T-cell (primary cell): ENCODE results near the gene RAB43. TPM values are rescaled to one million over a fixed set of nuclear protein-coding genes. Genes with fewer than 3 reads are reported as not detected.

Experiments used
- total RNA-seq, 35 experiments: library from RNA in 6 of 35; stranded (reverse) in 6 of 35; fragments of 120-200 nt in 1 of 35; gene quantifications; one replicate each; pipeline versions ENCODE4 v1.2.1 to v1.2.4 and lab custom pipeline; 2013 to 2026

Gene RAB43
- total RNA-seq, 5 donors from 2014 or later (not counting 1 experiment from before 2014, with no cell fraction given) = 53.8 to 96.9 (median 77.6) TPM

Other genes starting within 250 kb of the RAB43 start
- gene ACAD9, start 242.2 kb downstream of the RAB43 start, total RNA-seq = 10 to 100 TPM; 45.1 to 91.5 (median 54.3) TPM
- gene CFAP92, start 127.7 kb downstream of the RAB43 start, total RNA-seq = under 1 TPM; 0.13 to 0.49 (median 0.26) TPM
- under 1 TPM; 0.20 to 0.43 (median 0.30) TPM for gene EFCC1, start 120.5 kb downstream of the RAB43 start, total RNA-seq
- gene GP9, start 61.0 kb downstream of the RAB43 start, total RNA-seq = not detected
- gene ISY1, start 39.3 kb upstream of the RAB43 start, total RNA-seq = 10 to 100 TPM; 34.8 to 42.0 (median 35.9) TPM
- gene CNBP, start 62.1 kb upstream of the RAB43 start, total RNA-seq = 100 to 1,000 TPM; 280 to 382 (median 356) TPM
- gene COPG1, start 127.8 kb upstream of the RAB43 start, total RNA-seq = 100 to 1,000 TPM in 4 of 5 donors, 10 to 100 TPM in 1; 96.0 to 139 (median 116) TPM
- gene HMCES, start 157.1 kb upstream of the RAB43 start, total RNA-seq = 10 to 100 TPM; 55.2 to 60.7 (median 57.6) TPM